Stimulated activated naive CD8-positive, alpha-beta T cell treated with anti-CD3 and anti-CD28 coated beads, Interleukin-15, amount 100 ng/mL, for 72 hours (primary cell): ENCODE measurements around the gene CST5.
"Not testable (repeated sequence)": the region's sequence is repeated elsewhere in the genome, so short reads cannot be mapped to it uniquely, and the experiment has no call there.

Experiments
- ATAC-seq: fragments of 150-1000 bp; cut with Tn5 transposase; 2 replicates; pipeline ENCODE4 v1.10.0; 2021; ENCODE audit warnings: mild to moderate bottlenecking, moderate library complexity
- DNase-seq, 2 donors: peaks; one replicate each; pipeline ENCODE4 v3.0.0; 2021 to 2022
- H3K27ac Mint-ChIP-seq, 2 donors: one replicate each; pipeline ENCODE4 v1.8.0; 2022; ENCODE audit warnings: mild to moderate bottlenecking in 2 of 2, mixed read lengths in 2 of 2, moderate library complexity in 2 of 2
- H3K27me3 Mint-ChIP-seq: one replicate; pipeline ENCODE4 v1.8.0; 2022; ENCODE audit warnings: mixed read lengths
- H3K4me1 Mint-ChIP-seq: one replicate; pipeline ENCODE4 v1.8.0; 2022; ENCODE audit warnings: mild to moderate bottlenecking, mixed read lengths
- H3K4me3 Mint-ChIP-seq, 2 donors: one replicate each; pipeline ENCODE4 v1.8.0; 2022; ENCODE audit warnings: mild to moderate bottlenecking in 2 of 2, mixed read lengths in 2 of 2, moderate library complexity in 1 of 2
- H3K9me3 Mint-ChIP-seq, 2 donors: one replicate each; pipeline ENCODE4 v1.8.0; 2022; ENCODE audit warnings: mixed read lengths in 2 of 2

Gene CST5

GRCh38 chr20:23831961-23832360 is 47.6 kb downstream of the CST5 start:
- DNase-seq, H3K4me1 Mint-ChIP-seq, H3K27ac Mint-ChIP-seq, H3K9me3 Mint-ChIP-seq, ATAC-seq, H3K27me3 Mint-ChIP-seq, H3K4me3 Mint-ChIP-seq: not testable (repeated sequence)

GRCh38 chr20:23826541-23827021 is 53.0 kb downstream of the CST5 start, which contains the start of gene CST2:
TSS of gene CST2 (minus strand) at chr20:23826729. CDS start at chr20:23826660, 69 bp downstream.
- no peaks in the 10 kb centered on the region for H3K9me3 Mint-ChIP-seq
- ATAC-seq (no peak), DNase-seq (no peak)
- H3K4me1 Mint-ChIP-seq: no peaks in the 10 kb centered on the region
- no peaks in the 10 kb centered on the region for H3K27me3 Mint-ChIP-seq
- H3K27ac Mint-ChIP-seq: peak within 1 kb of the TSS; percentile 14 to 61
- H3K4me3 Mint-ChIP-seq: no peak within 1 kb of the TSS
